Tibial artery (tissue), 4 donors: ENCODE results near the gene RAD17.
"Not testable (repeated sequence)": the region's sequence is repeated elsewhere in the genome, so short reads cannot be mapped to it uniquely, and the experiment has no call there.

Experiments used
- DNase-seq, 2 donors: peaks; one replicate each; pipeline ENCODE4 v3.0.0-alpha.2; 2019
- H3K27ac ChIP-seq, 2 donors: fragments of 200-600 bp; sonication (generic) in 1 of 2; 1 replicate in 1 of 2; 2 replicates in 1 of 2; pipeline ENCODE4 v1.5.1; 2018 to 2019; ENCODE audit warnings: mild to moderate bottlenecking in 1 of 2
- H3K27me3 ChIP-seq, 2 donors: fragments of 200-600 bp; sonication (generic) in 1 of 2; one replicate each; pipeline versions ENCODE4 v1.5.1 to v1.6.0; 2016 to 2019
- H3K36me3 ChIP-seq, 3 donors: fragments of 200-600 bp; sonication (generic) in 2 of 3; one replicate each; pipeline ENCODE4 v1.5.1; 2016 to 2019; ENCODE audit warnings: mild to moderate bottlenecking in 2 of 3
- H3K4me1 ChIP-seq, 4 donors: fragments of 200-600 bp; sonication (generic) in 2 of 4; 1 replicate in 3 of 4; 2 replicates in 1 of 4; pipeline ENCODE4 v1.5.1; 2016 to 2019
- H3K4me3 ChIP-seq, 2 donors: fragments of 200-600 bp; sonication (generic) in 1 of 2; 1 replicate in 1 of 2; 2 replicates in 1 of 2; pipeline ENCODE4 v1.5.1; 2018 to 2019; ENCODE audit warnings: mild to moderate bottlenecking in 2 of 2
- H3K9me3 ChIP-seq, 3 donors: fragments of 200-600 bp; sonication (generic) in 1 of 3; one replicate each; pipeline ENCODE4 v1.5.1; 2016 to 2019
- intact Hi-C: fragments of 100-400 bp; cut with DNase I; formaldehyde crosslinking; loops from one replicate; pipeline ENCODE4 v1.15.0; 2023; ENCODE audit warnings: low total_unique reads
- TF ChIP-seq, protein P1 (sequence below), 2 experiments: fragments of 200-600 bp in 1 of 2; fragments of 450-650 bp in 1 of 2; IDR thresholded peaks; one replicate each; pipeline ENCODE4 v1.5.1; 2017 to 2019; ENCODE audit warnings: antibody characterized with exemption in 2 of 2, mild to moderate bottlenecking in 1 of 2, moderate library complexity in 1 of 2

The RAD17 gene

DNA sequence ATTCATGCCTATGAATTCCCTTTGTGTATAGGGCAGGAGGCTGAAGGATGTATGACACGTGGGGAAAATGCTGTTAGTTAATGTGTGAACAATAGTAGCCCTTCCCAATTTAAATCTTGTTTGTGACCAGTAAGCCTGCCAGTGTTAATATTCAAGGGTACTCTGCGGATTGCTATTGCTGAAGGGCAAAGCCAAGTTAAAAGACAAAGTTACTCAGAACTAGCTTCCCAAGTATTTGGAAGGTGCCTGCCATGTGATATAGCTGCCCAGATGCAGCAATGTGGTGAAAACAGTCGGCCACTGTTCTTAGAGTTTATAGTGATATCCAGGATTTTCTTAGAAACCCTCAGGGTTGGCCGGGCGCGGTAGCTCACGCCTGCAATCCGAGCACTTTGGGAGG lies 79.9 kb downstream of the RAD17 start:
- no peak overlapping the region for H3K27ac ChIP-seq

DNA sequence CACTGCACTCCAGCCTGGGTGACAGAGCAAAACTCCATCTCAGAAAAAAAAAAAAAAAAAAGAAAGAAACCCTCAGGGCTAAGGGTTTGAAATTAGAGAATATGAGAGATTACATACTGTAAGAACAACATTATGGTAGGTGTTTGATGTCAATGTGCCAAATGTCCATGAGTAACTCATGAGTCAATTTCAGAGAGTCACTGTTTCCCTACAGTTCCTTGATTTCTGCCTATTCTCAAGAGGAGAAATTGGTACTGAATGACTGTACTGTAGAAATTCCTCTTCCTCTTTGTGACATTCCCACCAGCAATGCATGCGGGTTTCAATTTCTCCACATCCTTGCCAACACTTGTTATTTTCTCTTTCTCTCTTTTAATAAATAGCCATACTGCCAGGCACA lies 80.5 kb downstream of the RAD17 start:
- intact Hi-C loops: no loop called here
- Histone ChIP-seq H3K9me3 (no peaks in the 10 kb centered on the region), H3K4me1 (no peaks in the 10 kb centered on the region), H3K36me3 (no peaks in the 10 kb centered on the region), H3K4me3 (no peak overlapping the region), H3K27me3 (no peaks in the 10 kb centered on the region), H3K27ac (no peak overlapping the region)
- DNase-seq: no peak
- TF ChIP-seq, protein P1, sequence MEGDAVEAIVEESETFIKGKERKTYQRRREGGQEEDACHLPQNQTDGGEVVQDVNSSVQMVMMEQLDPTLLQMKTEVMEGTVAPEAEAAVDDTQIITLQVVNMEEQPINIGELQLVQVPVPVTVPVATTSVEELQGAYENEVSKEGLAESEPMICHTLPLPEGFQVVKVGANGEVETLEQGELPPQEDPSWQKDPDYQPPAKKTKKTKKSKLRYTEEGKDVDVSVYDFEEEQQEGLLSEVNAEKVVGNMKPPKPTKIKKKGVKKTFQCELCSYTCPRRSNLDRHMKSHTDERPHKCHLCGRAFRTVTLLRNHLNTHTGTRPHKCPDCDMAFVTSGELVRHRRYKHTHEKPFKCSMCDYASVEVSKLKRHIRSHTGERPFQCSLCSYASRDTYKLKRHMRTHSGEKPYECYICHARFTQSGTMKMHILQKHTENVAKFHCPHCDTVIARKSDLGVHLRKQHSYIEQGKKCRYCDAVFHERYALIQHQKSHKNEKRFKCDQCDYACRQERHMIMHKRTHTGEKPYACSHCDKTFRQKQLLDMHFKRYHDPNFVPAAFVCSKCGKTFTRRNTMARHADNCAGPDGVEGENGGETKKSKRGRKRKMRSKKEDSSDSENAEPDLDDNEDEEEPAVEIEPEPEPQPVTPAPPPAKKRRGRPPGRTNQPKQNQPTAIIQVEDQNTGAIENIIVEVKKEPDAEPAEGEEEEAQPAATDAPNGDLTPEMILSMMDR (IDR thresholded peaks at IDR 0.05): no peak

More for the DNA sequence above, 79.9 kb downstream of the RAD17 start:
- intact Hi-C loops: no loop called here
- Histone ChIP-seq H3K4me1 (no peaks in the 10 kb centered on the region), H3K36me3 (no peaks in the 10 kb centered on the region), H3K27me3 (no peaks in the 10 kb centered on the region), H3K4me3 (no peak overlapping the region), H3K9me3 (no peaks in the 10 kb centered on the region)
- no peak for DNase-seq
- TF ChIP-seq, protein P1 (IDR thresholded peaks at IDR 0.05): no peak

DNA sequence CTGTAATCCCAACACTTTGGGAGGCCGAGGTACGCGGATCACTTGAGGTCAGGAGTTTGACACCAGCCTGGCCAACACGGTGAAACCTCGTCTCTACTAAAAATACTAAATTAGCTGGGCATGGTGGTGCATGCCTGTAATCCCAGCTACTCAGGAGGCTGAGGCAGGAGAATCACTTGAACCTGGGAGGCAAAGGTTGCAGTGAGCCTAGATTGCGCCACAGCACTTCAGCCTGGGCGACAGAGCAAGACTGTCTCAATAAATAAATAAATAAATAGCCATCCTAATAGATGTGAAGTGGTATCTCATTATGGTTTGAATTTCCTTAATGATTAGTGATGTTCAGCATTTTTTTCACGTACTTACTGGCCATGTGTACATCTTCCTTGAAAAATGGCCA lies 80.9 kb downstream of the RAD17 start:
- DNase-seq, H3K27ac ChIP-seq, H3K9me3 ChIP-seq, H3K4me3 ChIP-seq, H3K4me1 ChIP-seq, H3K36me3 ChIP-seq, H3K27me3 ChIP-seq, intact Hi-C loops: not testable (repeated sequence)

DNA sequence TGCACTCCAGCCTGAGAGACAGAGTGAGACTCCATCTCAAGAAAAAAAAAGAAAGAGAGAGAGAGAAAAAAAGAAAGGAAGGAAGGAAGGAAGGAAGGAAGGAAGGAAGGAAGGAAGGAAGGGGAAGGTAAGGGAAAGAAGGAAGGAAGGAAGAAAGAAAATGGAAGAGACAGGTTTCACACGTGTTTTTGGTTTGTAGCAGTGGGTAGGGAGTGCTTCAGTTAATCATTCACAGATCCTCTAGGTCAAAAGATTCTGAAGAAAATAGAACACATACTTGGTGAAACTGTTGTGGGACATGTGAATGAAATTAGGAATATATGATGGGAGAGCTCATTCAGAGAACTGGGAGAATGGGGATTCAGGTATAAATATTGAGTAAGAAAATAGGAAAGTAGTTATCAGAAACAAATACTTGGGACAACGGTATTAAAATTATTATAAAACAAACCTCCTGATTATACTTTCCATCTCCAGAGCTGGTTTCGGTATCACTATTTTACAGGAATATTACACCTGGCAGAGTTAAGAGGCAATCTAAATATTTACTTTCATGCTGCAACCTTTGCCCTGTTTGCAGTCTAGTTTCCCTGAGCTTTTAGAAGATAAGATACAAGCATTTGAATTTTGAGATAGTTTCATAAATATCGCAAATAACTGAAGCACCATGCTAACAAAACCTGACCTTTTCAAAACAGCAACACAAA lies 82.5 kb downstream of the RAD17 start:
- Histone ChIP-seq H3K4me1 (no peaks in the 10 kb centered on the region), H3K27ac (no peak overlapping the region), H3K27me3 (no peaks in the 10 kb centered on the region), H3K9me3 (no peaks in the 10 kb centered on the region), H3K4me3 (no peak overlapping the region), H3K36me3 (no peaks in the 10 kb centered on the region)
- no peak for DNase-seq
- intact Hi-C loops: no loop called here
- TF ChIP-seq, protein P1 (IDR thresholded peaks at IDR 0.05): no peak

DNA sequence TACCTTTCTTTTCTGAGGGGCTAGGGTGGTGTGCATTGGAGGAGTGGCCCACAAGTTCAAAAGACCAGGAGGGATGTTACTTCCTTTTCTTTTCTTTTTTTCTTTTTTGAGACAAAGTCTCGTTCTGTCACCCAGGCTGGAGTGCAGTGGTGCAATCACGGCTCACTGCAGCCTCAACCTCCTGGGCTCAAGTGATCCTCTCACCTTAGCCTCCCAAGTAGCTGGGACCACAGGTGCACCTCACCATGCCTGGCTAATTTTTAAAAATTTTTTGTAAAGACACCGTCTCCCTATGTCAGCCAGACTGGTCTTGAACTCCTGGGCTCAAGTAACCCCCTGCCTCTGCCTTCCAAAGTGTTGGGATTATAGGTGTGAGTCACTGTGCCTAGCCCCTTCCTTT lies 83.9 kb downstream of the RAD17 start:
- H3K4me3 ChIP-seq: not testable (repeated sequence)

DNA sequence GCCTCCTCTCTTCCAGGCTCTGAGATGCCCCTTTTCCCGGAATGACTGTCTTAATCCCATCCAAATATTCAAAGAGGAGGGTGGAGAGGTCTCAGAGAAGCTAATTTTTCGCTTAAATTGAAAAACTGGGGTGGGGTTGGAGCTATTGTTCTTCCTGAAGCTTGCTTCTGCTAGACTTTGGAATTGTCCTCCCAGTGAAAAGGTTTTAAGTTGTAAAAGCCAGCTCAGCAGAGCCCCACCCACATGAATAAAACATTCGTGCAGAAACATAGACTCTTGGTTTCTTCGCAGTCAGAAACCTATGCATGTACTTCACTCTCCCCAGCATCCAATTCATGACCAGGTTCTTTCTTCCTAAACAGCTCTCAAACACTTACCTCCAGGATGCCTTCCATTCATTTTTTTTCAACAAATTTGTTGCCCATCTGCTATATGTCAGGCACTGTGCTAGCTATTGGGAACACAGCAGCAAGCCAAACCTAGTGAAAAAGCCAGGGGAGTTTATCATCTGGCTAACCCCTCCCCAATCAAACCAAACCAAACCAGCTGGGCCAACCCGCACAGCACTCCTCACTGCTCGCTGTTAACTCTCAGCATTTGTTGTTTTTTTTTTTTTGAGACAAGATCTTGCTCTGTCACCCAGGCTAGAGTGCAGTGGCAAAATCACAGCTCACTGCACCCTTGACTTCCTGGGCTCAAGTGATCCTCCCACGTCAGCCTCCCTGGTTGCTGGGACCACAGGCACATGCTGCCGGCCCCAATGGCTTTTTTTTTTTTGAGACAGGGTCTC lies 85.0 kb downstream of the RAD17 start:
- Histone ChIP-seq H3K36me3 (no peaks in the 10 kb centered on the region), H3K9me3 (no peaks in the 10 kb centered on the region), H3K27me3 (no peaks in the 10 kb centered on the region), H3K27ac (no peak overlapping the region), H3K4me3 (no peak overlapping the region), H3K4me1 (no peaks in the 10 kb centered on the region)
- no peak for DNase-seq
- intact Hi-C loops: no loop called here
- TF ChIP-seq, protein P1 (IDR thresholded peaks at IDR 0.05): no peak

More for the DNA sequence above, 83.9 kb downstream of the RAD17 start:
- H3K27ac ChIP-seq, H3K36me3 ChIP-seq, H3K9me3 ChIP-seq, DNase-seq, intact Hi-C loops, H3K4me1 ChIP-seq, H3K27me3 ChIP-seq: not testable (repeated sequence)

DNA sequence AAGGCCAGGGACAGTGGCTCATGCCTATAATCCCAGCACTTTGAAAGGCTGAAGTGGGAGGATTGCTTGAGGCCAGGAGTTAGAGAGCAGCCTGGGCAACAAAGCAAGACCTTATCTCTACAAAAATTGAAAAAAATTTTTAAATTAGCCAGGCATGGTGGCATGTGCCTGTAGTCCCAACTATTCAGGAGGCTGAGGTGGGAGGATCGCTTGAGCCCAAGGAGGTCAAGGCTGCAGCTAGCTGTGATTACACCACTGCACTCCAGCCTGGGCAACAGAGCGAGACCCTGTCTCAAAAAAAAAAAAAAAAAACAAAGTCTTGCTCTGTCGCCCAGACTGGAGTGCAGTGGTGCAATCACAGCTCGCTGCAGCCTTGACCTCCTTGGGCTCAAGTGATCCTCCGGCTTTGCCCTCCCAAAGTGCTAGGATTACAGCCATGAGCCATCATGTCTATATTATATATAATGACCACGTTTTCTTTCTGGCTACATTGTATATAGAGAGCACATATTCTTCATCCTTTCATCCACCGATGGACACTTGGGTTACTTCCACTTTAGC lies 85.9 kb downstream of the RAD17 start:
- H3K27me3 ChIP-seq, H3K27ac ChIP-seq, H3K9me3 ChIP-seq, H3K4me3 ChIP-seq, H3K36me3 ChIP-seq, intact Hi-C loops, DNase-seq, H3K4me1 ChIP-seq: not testable (repeated sequence)
